Limb (tissue), 2 donors: ENCODE results near the gene SRC.

Experiments used
- DNase-seq, 2 donors: peaks; one replicate each; pipeline ENCODE4 v3.0.0-alpha.2; 2016; ENCODE audit errors: extremely low spot score in 2 of 2

Gene SRC

GRCh38 chr20:37381621-37382471, 35.9 kb downstream of the SRC start:
- no peak for DNase-seq

- DNase-seq = no peak
Observed at GRCh38 chr20:37382482-37383120, 36.7 kb downstream of the SRC start.

DNA sequence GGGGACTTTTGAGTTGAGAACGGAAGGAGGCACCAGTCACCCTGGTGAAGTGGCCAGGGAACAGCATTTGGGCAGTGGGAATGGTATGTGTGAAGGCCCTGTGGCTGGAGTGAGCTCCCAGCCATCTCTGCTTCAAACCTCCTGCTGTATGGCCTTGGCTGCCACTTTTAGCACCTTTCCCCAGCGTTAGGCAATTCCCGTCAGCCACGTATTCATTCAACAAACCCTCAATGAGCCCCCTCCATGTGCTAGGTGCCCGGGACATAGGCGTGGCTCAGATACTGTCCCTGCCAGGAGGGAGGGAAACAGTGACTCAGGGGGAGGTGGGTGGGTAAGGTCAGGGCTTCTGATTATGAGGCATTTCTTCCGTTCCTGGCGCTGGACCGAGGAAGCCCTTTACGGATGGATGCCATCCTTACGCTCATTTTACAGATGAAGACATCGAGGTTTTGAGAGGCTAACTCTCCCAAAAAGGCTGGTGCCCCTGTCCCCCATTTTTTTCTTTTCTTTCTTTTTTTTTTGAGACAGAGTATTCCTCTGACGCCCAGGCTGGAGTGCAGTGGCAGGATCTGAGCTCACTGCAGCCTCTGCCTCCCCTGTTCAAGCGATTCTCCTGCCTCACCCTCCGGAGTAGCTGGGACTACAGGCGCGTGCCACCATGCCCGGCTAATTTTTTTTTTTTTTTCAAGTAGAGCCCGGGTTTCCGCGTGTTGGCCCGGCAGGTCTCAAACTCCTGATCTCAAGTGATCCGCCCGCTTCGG, 37.5 kb downstream of the SRC start:
- no peak for DNase-seq

GRCh38 chr20:37384683-37385174, 38.8 kb downstream of the SRC start:
- DNase-seq = peak; percentile 62 to 85

DNA sequence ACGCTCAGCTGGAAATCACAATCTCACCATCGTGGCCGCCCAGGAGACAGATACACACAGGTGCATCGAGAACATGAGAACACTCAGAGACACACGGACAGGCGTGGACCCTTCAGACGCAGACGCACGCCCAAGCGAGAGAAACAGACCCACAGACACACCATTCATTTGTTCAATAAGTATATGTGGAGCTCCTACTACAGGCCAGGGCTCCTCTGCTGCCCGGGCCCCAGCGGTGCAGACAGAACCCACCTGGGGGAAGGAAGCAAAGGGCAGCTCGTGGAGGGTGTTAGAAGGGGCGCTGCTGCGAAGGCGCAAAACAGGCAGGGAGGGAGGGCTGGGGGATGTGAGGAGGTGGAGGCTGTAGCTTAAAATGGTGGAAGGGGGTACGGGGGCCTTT, 39.2 kb downstream of the SRC start:
- DNase-seq = no peak

GRCh38 chr20:37385659-37386504, 39.9 kb downstream of the SRC start:
- DNase-seq = no peak

DNA sequence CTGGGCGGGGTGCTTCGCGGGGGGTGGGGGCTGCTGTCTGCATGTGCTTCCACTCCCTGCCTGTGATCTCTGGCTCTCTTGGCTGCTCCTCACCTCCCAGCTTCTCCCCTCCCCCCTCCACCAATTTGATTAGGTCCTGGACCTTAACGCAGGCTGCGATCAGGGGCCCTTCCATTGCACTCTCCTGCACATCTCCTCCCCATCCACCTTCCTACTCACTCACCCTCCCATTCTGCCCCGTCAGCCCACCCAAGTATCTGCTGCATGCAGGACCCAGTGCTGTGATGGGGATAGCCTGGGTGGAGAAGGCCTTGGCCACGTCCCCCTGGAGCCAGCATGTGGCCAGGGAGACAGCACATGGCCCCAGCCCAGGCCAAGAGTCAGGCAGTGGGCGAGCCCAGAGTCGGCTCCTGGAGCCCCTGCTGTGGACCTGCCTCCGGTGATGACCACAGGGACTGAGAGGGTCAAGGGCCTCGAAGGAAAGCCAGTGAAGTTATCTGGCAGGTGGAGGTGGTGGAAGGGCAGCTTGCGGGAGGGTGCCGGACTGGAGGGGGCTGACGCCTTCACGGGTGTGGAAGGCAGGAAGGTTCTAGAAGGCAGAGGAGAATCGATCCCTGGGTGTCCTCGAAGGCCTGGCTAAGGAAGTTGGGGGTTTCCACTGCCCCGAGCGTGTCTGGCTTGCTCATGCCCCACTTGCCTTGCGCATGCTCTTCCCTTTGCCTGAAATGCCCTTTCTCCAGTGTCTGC, 40.7 kb downstream of the SRC start:
- DNase-seq = peak in 1 of 2 donors; percentile 24

DNA sequence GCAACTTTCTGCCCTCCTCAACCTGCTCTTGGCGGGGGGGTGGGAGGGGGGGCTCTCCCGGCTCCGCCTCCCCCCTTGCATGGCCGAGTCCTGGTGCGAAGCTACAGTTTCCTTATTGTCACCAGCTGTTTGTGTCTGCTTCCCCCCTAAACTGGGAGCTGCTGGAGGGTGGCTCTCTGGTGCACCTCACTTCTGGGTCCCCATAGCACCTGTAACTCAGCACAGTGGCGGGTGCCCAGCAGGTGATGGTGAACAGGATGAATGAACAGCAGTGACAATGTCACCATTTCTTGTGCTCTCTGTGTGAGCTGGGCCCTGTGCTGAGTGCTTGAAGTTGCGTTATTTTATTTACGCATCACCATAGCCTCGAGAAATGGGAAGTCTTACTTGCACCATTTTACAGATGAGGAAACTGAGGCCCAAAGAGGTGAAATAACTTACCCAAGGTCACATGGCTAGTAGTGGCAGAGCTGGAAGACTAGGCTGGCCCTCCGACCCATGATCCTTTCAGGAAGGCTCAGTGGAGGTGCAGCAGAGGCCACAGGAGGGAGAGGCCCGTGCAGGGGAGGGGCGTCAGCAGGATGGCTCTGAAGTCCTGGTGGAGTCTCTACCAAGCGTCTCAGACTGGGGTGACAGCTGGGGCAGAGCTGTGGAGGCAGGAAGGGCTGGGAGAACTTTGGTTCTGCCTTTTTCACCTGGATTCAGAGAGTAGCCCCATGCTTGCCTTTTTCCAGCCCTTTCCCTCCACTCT, 41.8 kb downstream of the SRC start:
- no peak for DNase-seq

DNA sequence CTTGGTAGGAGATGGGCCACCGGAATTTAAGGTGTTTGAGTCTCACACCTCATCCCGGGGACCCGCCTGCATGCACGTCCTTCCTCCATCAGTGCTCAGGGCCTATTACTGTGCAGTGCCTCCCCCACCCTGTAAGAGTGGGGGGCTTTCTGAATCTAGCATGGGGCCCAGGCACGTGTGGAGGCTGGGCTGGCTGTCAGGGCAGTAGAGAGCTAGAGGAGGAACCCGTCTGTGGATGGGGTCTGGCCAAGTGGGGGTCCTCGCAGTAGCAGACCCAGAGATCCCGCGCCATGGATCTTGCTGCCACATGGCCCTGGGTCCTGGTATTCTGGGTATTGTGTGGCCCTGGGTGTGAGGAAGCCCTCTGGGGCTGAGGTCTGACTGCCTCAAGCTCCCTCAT, 42.9 kb downstream of the SRC start:
- DNase-seq = no peak

- no peak for DNase-seq
Observed at GRCh38 chr20:37389241-37389747, 43.4 kb downstream of the SRC start.

- no peak for DNase-seq
Observed at GRCh38 chr20:37389844-37390275, 43.9 kb downstream of the SRC start.

DNA sequence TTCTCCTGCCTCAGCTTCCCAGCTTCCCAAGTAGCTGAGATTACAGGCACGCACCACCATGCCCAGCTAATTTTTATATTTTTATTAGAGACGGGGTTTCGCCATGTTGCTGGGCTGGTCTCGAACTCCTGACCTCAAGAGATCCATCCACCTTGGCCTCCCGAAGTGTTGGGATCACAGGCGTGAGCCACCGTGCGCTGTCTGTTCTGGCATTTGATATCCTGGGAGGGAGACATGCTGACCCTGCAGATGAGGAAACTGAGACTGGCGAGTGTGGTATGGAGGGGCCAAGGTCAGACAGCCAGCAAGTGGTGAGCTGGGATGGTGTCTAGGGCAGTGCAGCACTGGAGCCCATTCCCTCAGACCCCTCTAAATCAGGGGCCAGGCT, 44.6 kb downstream of the SRC start:
- no peak for DNase-seq

GRCh38 chr20:37390891-37391525, 45.1 kb downstream of the SRC start:
- DNase-seq = no peak

GRCh38 chr20:37392441-37393195, 46.7 kb downstream of the SRC start:
- peak in 1 of 2 donors; percentile 34 for DNase-seq

GRCh38 chr20:37393196-37393862, 47.4 kb downstream of the SRC start:
- peak in 1 of 2 donors; percentile 31 for DNase-seq

DNA sequence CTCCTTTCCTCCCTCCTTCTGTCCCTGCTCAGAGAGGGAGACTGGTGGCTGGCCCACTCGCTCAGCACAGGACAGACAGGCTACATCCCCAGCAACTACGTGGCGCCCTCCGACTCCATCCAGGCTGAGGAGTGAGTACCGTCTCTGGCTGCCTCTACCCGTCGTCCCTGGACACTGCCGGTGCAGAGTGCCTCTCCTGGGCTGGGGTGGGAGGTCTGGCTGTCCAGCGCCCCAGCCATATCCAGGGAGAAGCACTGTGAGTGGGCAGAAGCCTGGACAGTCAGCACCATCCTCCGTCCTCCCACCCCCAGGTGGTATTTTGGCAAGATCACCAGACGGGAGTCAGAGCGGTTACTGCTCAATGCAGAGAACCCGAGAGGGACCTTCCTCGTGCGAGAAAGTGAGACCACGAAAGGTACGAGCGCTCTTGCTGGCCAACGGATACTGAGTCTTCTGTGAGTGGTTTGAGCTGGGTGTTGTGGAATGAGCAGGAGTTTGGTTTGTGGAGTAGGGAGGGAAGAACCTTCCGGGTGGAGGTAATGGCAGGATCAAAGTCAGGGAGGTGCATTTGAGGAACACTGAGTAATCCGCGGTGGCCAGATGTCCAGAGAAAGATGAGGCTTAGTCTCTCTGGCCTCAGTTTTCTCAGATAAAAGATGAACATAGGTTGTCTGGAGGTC, 48.1 kb downstream of the SRC start:
- DNase-seq = peak in 1 of 2 donors; percentile 30
